Endothelial cell (in vitro differentiated cells): Measurements from ENCODE around the gene USP20. TPM values are rescaled to one million over a fixed set of nuclear protein-coding genes. Genes with fewer than 3 reads are reported as not detected.

Experiments used
- DNase-seq: peaks from one replicate; pipeline ENCODE4 v3.0.0; 2021; ENCODE audit warnings: low spot score
- H3K27ac Mint-ChIP-seq: one replicate; pipeline ENCODE4 v1.8.0; 2021; ENCODE audit warnings: mixed read lengths, inconsistent platforms; ENCODE audit not compliant: unreplicated experiment
- H3K27me3 Mint-ChIP-seq: one replicate; pipeline ENCODE4 v1.8.0; 2021; ENCODE audit warnings: mild to moderate bottlenecking, moderate library complexity, mixed read lengths, inconsistent platforms; ENCODE audit not compliant: unreplicated experiment
- H3K36me3 Mint-ChIP-seq: one replicate; pipeline ENCODE4 v1.8.0; 2021; ENCODE audit warnings: mild to moderate bottlenecking, low read depth, mixed read lengths, inconsistent platforms; ENCODE audit not compliant: unreplicated experiment
- H3K4me1 Mint-ChIP-seq: one replicate; pipeline ENCODE4 v1.8.0; 2021; ENCODE audit warnings: mild to moderate bottlenecking, mixed read lengths, inconsistent platforms; ENCODE audit not compliant: unreplicated experiment
- H3K4me3 Mint-ChIP-seq: one replicate; pipeline ENCODE4 v1.8.0; 2021; ENCODE audit warnings: mild to moderate bottlenecking, mixed read lengths, inconsistent platforms; ENCODE audit not compliant: unreplicated experiment
- H3K9me3 Mint-ChIP-seq: one replicate; pipeline ENCODE4 v1.8.0; 2021; ENCODE audit warnings: mixed read lengths, inconsistent platforms; ENCODE audit not compliant: unreplicated experiment
- total RNA-seq: library from RNA; stranded (reverse); fragmentation: NEBNext Ultra II Directional; extraction: Animal tissue kit (Norgen Biotek cat#: 25700); gene quantifications from one replicate; pipeline ENCODE4 v1.2.1, GENCODE V29; 2021; ENCODE audit not compliant: unreplicated experiment
- TF ChIP-seq, protein P1 (sequence below): fragments of 200-600 bp; sonication (generic); IDR thresholded peaks from one replicate; pipeline ENCODE4 v1.5.0; 2021; ENCODE audit warnings: antibody characterized with exemption; ENCODE audit not compliant: unreplicated experiment

USP20 gene
- total RNA-seq, 1 donor from 2014 or later = 21.7 TPM

- no peaks in the 10 kb centered on the region for H3K9me3 Mint-ChIP-seq
- H3K4me1 Mint-ChIP-seq = peaks cover 19% of the 10 kb centered on the region
- DNase-seq = no peak
- H3K36me3 Mint-ChIP-seq = peaks cover 23% of the 10 kb centered on the region
- H3K27ac Mint-ChIP-seq = no peak overlapping the region
- H3K4me3 Mint-ChIP-seq = no peak overlapping the region
- TF ChIP-seq, protein P1, sequence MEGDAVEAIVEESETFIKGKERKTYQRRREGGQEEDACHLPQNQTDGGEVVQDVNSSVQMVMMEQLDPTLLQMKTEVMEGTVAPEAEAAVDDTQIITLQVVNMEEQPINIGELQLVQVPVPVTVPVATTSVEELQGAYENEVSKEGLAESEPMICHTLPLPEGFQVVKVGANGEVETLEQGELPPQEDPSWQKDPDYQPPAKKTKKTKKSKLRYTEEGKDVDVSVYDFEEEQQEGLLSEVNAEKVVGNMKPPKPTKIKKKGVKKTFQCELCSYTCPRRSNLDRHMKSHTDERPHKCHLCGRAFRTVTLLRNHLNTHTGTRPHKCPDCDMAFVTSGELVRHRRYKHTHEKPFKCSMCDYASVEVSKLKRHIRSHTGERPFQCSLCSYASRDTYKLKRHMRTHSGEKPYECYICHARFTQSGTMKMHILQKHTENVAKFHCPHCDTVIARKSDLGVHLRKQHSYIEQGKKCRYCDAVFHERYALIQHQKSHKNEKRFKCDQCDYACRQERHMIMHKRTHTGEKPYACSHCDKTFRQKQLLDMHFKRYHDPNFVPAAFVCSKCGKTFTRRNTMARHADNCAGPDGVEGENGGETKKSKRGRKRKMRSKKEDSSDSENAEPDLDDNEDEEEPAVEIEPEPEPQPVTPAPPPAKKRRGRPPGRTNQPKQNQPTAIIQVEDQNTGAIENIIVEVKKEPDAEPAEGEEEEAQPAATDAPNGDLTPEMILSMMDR = no peak
- H3K27me3 Mint-ChIP-seq = peaks cover 3% of the 10 kb centered on the region
These were observed 8.5 kb upstream of the USP20 start for GRCh38 chr9:129826759-129827158.

GRCh38 chr9:129828051-129828450 is 7.2 kb upstream of the USP20 start:
- Mint-ChIP-seq H3K9me3 (no peaks in the 10 kb centered on the region), H3K4me1 (peaks cover 10% of the 10 kb centered on the region), H3K36me3 (peaks cover 13% of the 10 kb centered on the region), H3K27ac (no peak overlapping the region), H3K27me3 (peaks cover 3% of the 10 kb centered on the region), H3K4me3 (no peak overlapping the region)
- TF ChIP-seq, protein P1 = no peak
- DNase-seq = no peak

- no peak for DNase-seq
- Mint-ChIP-seq H3K27ac (no peak overlapping the region), H3K27me3 (peaks cover 3% of the 10 kb centered on the region), H3K4me3 (no peak overlapping the region), H3K9me3 (no peaks in the 10 kb centered on the region), H3K4me1 (peaks cover 10% of the 10 kb centered on the region), H3K36me3 (peaks cover 17% of the 10 kb centered on the region)
- TF ChIP-seq, protein P1 = no peak
These were observed 6.3 kb upstream of the USP20 start for GRCh38 chr9:129828969-129829368.

DNA sequence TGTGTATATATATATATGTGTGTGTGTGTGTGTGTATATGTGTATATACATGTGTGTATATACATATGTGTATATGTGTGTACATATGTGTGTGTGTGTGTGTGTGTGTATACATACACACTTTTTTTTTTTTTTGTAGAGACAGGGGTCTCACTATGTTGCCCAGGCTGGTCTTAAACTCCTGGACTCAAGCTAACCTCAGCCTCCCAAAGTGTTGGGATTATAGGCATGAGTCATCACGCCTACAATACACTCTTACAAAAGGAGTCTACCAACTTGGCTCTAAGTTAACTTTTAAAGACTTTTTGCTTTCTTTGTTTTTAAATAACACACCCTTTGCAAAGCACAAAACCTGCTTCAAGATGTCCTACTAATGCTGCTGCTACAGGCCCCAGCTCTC is 2.3 kb upstream of the USP20 start:
- Mint-ChIP-seq H3K4me3 (no peak overlapping the region), H3K36me3 (peaks cover 21% of the 10 kb centered on the region), H3K27me3 (peaks cover 6% of the 10 kb centered on the region), H3K4me1 (peaks cover 5% of the 10 kb centered on the region), H3K27ac (no peak overlapping the region), H3K9me3 (no peaks in the 10 kb centered on the region)
- TF ChIP-seq, protein P1 = no peak
- DNase-seq = no peak

DNA sequence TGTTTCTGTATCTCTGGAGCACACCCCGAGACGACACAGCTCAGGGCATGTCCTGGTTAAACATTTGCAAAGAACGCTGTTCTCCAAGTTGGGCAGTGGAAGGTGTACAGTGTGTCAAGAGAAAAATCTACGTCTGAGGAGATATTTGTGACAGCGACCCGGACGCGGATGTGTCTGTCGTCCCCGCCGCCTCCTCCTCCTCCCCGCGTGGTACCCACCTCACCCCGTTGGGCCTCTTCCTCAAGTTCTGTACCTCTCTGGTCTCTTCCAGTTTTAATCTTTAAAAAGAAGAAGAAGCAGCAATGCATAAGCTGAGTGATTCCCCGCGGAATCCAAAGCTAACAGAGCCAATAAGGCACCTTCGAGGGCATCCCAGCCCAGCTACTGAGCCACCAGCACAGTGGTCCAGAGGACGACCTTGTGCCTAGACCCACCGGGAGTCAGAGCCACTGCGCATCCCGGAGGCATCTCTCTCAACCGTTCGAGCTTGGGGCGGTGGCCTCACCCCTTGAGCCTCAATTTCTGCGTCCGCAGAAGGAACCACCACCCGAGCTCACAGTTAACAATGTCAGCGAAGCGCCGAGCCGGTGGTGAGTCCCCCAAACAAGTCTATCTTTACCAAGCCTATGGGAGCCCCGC is 650 bp upstream of the USP20 start:
- Mint-ChIP-seq H3K4me1 (peaks cover 16% of the 10 kb centered on the region), H3K9me3 (no peaks in the 10 kb centered on the region), H3K27ac (peak overlapping the region; percentile 77), H3K36me3 (peaks cover 14% of the 10 kb centered on the region), H3K4me3 (peak overlapping the region; percentile 98), H3K27me3 (peaks cover 6% of the 10 kb centered on the region)
- TF ChIP-seq, protein P1 = no peak
- no peak for DNase-seq
